Activated CD4-positive, alpha-beta T cell treated with anti-CD3 and anti-CD28 coated beads for 48 hours (primary cell): ENCODE results near the gene TM2D1.
"Not testable (repeated sequence)": the region's sequence is repeated elsewhere in the genome, so short reads cannot be mapped to it uniquely, and the experiment has no call there.

Experiments
- DNase-seq: peaks from one replicate; pipeline ENCODE4 v3.0.0-alpha.2; 2020

The TM2D1 gene

DNA sequence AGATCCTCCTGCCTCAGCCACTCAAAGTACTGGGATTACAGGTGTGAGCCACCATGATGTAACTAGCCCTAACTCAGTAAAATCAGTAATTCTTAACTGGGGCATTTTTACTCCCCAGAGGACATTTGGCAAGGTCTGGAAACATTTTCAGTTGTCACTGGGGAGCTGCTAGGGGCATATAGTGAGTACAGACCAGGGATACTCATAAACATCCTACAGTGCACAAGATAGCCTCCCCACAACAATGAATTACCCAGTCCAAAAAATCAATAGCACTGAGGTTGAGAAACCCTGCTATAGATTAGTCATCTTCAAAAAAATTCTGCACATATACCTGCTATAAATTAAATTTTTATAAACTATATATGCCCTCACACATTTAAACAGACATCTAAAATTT, 13.0 kb downstream of the TM2D1 start:
- DNase-seq, result no peak

DNA sequence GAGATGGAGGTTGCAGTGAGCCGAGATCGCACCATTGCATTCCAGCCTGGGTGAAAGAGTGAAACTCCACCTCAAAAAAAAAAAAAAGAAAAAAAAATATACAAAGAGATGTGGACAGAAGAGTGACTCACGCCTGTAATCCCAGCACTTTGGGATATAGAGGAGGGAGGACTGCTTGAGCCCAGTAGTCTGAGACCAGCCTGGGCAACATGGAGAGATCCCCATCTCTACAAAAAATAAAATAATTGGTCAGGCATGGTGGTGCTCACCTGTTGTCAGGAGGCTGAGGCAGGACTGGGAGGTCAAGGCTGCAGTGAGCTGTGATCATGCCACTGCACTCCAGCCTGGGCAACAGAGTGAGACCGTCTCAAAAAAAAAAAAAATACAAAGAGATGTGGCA, 13.7 kb downstream of the TM2D1 start:
- not testable (repeated sequence) for DNase-seq

DNA sequence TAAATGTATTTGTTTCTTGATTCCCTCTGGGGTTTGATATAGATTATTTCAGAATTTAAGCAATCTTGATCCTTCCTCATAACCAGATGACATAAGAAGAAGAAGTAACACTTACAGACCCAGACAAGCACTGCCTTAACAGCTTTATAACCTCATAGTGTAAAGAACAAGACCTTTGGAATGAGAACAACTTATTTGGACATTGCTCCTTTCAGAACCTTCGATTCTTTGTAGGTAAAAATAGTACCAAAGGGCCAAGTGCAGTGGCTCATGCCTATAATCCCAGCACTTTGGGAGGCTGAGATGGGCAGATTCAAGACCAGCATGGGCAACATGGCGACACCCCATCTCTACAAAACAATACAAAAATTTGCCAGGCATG, 15.0 kb downstream of the TM2D1 start:
- DNase-seq, result no peak

DNA sequence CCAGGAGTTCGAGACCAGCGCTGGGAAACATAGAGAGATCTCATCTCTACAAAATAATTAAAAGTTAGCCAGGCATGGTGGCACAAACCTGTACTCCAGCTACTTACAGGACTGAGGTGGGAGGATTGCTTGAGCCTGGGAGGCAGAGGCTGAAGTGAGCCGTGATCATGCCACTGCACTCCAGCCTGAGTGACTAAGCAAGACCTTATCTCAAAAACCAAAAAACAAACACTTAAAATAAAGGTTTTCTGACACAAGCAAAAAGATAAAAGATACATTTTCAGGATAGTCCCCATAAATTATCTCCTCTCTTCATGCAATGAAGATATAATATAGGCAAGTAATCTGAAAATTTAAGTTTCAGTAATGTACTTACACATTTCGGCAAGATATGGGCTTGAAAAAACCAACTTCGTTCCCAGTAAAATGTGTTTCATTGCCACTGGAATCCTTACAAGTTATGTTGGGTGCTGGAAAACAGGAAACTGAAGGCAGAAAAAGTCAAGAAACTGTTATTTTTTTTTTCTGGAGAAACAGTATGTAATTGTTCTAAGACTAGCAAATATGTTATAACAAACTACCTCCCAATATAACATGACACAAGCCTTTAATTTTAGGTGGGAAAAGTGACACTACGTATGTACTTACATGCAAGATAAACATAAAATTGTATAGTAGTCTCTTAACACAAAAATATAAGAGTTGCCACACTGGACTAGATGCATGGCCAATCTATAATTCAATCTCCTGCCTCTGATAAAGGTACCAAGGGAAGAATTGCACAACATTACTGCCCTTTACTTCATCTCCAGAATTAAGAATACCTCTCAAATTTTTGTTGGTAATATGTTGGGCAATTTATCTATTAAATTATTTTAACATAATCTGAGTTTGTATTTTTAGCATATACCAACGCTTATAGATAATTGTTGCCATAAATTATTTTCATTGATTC, 15.7 kb downstream of the TM2D1 start:
- no peak for DNase-seq

DNA sequence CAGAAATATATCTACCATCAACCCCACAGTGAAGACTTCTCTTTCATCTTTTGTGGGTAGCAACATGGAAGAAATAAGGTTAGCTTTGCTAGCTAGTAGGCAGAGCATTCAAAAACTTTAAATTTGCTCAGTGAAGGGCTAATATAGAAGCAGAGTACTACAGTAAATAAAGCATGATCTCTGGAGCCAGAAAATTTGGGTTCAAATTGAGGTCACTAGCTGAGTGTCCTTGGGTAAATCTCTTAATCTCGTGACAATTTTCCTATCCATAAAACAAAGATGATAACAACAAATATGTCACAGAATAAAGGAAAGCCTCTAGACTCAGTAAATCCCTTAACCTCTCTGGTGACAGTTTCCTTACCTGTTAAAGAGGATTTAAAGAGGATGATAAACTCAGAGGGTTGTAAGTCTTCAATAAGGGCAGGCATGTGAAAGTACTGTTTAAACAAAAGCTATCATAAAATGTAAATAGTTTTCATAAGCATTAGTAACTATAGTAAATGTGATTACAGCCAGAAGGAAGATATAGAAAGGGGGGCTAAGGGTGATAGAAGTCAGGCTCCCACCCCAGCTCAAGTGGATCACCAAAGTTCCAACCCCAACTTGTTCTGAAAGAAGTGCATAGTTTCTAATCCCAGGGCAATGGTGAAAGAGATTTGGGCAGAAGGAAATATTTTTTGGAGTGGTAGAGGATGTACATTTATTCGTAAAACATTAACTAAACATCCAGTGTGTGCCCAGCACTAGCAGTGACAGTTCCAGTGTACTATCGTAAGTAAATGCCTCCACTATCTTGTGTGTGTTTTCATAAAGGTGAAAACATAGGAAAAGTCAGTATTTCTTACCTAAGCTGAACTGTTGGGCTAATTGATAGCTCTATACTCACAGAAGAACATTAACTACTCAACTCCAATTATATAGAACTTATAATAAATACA, 24.8 kb downstream of the TM2D1 start:
- DNase-seq, result no peak

DNA sequence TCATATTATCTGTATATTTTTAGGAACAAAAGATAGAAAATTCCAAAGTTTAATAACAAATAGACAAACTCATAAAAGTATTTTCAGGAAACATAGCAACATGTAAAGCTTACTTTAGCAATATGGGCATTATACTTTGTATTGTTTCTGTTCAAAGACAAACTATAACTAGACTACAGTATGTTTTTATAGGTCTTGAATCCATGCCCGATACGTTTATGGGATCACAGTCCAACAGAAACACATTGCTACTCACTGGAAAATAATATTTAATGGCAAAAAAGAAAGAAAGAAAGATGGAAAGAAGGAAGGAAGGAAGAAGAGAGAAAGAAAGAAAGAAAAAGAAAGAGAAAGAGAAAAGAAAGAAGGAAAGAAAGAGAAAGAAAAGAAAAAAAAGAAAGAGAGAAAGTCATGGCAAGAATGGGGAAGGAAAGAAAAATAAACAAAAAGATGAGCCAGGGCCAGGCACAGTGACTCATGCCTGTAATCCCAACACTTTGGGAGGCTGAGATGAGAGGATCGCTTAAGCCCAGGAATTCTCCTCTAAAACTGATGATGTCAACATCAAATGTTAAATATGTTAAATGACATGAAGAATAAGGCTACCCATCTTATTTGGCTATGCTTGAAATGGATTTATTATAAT, 32.7 kb downstream of the TM2D1 start:
- DNase-seq, result no peak

DNA sequence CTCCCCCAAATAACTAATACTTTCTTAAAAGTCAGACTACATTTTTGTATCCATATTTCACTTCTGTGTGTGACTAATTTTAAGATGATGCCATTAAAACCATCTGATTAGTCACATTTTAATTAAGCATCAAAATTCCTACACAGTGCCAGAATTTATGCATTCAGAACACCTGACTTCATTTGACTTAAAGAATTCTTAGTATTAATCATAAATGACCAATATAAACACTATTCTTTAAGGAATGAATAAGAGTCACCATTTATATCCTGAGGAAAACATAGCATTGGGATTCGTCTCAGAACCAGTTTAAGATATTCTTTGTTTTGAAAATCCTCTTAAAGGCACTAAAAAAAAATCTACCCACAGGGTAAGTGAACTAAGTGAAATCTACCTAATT, 37.0 kb downstream of the TM2D1 start:
- DNase-seq, result no peak

DNA sequence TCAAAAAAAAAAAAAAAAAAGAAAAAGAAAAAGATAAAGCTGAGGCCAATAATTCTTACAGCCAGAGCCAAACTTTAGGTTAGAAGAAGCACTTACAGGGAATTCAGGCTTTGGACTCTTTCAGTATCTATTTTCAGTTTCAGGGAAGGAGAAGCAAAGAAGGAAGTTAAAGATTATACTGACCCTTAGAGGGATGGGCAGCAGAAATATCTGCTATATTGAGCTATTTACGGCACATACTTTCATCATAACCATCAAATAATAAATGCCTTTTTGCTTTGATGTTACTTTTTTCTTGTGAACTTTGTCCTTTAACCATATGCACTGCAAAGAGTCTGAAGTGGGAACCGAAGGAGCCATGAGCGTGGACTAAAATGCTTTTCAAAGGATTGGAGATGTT, 42.0 kb downstream of the TM2D1 start:
- DNase-seq, result no peak

DNA sequence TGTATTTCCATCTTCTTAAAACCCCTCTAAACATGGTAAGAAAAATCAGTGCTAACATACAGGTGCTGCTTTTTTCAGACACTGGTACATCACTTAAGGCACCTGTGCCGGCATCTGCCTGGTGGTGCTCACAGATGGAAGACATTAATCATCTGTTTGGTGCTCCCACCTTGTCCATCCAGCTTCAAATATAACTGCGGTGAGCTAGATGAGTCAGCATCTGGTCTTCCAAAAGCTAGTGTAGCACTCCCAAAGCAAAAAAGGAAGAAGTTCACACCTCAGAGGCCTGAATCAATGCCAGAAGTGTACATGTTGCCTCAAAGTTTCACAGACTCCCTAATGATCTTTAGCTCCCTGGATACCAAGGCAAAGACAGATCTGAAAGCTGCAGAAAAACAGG, 44.4 kb downstream of the TM2D1 start:
- DNase-seq, result no peak

DNA sequence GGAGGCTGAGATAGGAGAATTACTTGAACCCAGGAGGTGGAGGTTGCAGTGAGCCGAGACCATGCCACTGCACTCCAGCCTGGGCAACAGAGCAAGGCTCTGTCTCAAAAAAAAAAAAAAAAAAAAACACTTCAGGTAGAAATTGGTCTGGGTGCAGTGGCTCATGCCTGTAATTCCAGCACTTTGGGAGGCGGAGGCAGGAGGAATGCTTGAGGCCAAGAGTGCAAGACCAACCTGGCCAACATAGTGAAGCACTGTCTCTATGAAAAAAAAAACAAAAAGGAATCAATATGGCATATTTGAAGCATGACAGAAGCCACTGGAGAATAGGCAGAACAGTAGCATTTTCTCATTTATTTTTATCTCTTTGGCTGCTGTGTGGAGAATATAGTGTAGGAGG, 48.1 kb downstream of the TM2D1 start:
- not testable (repeated sequence) for DNase-seq

DNA sequence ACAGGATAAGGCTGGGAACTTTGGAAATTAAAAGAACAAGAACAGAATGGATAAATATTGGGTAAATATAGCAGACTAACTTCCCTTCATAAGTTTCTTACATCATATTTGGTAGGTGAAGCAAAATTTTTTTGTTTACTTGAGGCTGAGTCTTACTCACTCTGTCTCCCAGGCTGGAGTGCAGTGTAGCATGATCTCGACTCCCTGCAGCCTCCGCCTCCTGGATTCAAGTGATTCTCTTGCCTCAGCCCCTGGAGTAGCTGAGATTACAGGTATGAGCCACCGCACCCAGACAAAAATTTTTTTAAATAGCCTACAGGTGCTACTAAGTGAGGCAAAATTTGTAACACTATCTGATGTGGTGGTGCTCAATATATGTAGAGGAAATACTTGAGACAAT, 50.7 kb downstream of the TM2D1 start:
- no peak for DNase-seq

DNA sequence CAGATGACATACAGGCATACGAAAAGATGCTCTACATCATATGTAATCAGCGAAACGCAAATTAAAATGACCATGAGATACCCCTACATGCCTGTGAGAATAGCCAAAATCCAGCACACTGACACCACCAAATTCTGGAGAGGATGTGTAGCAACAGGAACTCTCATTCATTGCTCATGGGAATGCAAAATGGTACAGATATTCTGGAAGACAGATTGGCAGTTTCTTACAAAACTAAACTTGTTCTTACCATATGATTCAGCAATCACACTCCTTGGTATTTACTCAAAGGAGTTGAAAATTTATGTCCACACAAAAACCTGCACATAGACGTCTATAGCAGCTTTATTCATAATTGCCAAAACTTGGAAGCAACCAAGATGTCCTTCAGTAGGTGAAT, 52.6 kb downstream of the TM2D1 start:
- DNase-seq, result no peak

DNA sequence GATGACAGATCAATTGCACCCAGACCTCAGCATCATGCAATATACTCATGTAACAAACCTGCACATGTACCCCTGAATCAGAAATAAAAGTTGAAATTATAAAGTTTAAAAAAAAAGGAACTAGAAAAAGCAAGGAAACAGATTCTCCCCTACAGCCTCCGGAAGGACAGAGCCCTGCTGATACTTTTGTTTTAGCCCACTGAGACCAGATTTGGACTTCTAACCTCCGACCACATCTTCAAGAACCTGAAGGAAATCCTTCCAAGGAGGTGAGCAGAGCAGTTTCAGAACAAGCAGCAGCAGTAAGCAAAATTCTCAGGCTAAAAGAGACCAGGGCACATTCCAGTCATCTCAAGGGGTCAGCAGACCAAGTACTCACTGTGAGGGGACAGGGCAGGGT, 54.5 kb downstream of the TM2D1 start:
- DNase-seq, result no peak

DNA sequence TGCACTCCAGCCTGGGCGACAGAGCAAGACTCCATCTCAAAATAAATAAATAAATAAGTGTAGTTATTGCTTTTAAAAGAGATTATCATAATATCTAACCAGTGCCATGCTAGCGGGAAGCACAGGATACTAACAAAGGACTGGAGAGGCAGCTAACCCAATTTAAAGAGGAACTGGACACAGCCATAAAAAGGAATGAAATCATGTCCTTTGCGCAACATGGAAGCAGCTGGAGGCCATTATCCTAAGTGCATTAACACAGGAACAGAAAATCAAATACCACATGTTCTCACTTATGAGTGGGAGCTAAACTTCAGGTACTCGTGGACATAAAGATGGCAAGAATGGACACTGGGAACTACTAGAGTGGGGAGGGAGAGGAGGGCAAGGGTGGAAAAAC, 54.9 kb downstream of the TM2D1 start:
- no peak for DNase-seq

DNA sequence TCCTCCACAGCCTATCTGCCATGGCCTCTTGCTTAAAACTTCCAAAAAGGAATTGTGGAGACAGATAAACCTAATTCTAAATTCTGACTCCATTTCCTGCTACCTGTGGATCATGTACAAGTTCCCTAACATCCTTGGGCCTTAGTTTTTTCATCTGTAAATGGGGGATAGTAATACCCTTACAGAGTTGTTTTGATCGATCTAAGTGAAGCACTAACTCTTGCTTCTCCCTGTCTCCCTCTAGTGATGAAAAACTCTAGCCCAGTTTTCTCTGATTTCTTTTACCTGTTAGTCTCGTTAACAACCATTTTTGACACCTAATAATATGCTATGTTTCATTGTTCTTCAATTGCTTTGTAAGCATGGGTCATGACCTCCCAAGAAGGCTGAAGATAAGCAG, 65.9 kb downstream of the TM2D1 start:
- DNase-seq, result no peak

DNA sequence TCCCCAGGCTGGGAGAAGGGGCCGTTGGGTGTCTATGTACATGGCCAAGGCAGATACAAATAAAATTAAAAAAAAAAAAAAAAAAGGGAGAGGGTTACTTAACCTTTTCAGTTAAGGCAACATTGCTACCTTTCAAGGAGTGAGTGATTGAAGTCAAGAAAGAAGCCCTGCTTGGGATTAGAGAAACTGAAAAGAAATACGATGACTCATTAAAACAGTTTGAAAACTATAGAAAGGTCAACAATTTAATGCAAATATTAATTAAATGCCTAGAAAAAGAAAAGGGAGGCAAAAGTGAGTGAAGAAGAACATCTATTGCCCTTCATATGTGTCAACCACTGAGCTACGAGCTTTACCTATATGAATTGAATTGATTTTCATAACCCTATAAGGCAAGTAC, 69.5 kb downstream of the TM2D1 start:
- no peak for DNase-seq

DNA sequence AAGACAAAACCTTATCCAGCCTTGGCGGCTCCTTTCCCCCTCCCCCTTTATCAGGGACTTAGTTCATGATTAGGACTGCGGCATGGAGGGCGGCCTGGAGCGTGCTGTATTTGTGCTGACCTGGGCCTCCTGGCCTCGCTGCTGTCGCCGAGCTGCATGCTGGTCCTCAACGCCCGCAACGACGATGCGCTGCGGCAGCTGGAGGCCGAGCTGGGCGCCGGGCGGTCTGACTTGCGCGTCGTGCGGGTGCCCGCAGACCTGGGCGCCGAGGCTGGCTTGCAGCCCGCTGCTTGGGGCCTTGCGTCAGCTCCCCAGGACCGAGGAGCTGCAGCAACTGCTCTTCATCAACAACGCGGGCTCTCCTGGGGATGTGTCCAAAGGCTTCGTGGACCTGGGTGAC, 70.9 kb downstream of the TM2D1 start:
- DNase-seq, result no peak

DNA sequence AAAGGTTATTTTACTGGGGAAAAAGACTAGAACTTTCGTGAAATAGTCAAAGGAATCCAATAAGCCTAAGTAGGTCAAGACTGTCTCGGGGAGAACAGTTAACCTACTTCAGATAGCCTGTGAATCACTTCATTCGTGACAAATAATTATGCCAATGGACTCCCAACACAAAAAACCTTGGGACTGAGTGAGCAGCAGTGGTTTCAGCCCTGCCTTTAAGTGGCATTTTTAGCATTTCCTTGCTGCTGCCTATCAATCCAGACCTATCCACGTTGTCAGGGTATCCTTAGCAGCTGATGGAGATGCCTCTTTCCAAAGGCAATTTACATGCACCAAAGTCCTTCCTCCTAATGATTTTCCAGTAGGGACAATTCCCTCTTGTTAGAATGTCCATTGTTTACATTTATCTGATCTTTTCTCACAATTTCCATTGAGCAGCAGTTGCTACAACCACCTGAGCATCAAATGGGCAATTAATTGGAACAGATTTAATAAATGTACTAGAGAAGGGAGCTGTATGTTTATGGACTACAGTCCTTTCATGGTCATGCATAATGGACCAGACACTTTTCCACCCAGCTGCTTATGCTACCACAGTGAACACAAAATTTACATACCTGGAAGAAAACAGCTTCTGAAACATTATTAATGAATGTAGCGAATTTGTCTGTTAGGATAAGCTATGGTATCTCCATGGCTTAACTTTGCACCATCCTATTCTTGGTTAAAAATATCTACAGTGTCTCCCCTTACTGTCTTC, 75.8 kb downstream of the TM2D1 start:
- DNase-seq, result no peak

DNA sequence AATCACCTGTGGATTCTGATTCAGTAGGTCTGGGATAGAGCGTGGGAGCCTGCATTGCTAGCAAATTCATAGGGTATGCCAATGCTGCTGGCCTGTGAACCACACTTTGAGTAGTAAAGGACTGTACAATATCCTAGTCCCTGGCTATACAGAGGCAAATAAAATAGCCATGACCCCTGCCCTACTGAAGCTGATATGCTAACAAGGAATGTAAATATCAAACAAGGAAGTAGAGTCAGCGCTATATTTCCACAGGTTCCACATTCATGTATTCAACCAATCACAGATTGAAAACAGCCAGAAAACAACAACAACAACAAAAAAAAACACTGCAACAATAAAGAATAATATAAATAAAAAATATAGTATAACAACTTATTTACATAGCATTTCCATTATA, 77.8 kb downstream of the TM2D1 start:
- no peak for DNase-seq

DNA sequence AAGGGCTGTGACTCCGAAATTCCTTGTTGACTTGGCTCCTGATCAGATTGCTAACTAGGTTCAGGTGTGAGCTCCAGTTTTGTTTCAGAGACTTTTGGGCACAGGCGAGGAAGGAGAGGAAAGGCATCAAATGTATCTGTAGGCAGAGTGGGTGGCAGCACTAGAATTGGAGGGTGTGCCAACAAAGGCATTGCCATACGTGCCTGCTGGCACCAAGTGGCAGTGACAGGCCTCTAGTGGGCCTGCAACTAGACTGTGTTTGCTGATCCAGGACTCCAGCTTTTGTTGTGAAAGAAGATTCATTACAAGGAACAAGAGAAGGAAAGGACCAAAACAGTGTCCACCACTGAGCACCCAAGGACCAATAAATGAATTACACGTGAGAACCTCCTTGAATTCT, 79.5 kb downstream of the TM2D1 start:
- no peak for DNase-seq

DNA sequence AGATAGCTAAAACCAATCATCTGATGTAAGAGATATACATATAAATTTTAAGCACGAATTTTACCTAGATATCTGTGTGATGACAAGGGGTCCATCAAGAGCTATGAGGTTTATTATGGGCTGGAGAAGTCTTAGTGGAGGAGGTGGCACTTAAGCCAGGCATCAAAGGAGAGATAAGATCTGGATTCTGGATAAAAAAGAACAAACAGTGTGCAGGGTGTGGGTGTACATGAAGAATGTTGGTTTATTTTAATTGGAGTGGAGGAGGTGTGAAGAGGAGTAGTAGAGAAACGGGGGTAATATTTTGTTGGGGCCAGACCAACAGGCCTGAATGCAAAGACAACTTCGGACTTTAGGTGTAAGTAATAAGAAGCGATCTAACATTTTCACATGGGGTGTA, 80.6 kb downstream of the TM2D1 start:
- no peak for DNase-seq

DNA sequence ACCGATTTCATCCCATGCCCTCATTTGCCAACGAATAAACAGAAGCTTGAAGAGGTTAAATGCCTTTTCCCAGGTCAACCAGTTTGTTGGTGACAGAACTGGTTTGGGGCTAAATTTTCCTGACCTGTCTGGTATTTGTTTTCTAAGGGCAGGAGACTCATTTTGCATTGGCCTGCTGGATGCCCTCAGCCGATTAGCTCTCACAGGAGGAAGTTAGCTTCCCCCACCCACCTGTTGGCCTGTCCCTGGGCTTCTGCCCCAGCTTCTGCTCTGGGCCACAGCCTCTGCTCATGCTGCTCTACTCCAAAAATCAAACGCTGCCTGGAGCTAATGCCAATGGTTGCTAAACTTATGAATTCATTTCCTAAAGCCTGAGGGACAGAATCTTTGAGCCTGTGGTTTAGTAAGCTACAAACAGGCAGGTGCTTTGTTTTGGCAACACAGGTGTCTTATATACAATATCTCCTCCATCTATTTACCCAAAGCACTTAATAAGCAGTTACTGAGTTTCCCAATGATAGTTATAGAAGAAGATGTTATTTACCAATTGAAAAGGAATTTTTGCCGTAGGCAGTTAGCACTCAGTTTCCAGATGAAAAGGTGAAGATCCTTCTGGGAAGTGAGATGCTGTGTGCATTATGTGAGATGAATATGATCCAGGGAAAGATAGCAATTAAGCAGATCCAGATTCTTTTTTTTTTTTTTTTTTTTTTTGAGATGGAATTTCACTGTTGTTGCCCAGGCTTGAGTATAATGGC, 82.3 kb downstream of the TM2D1 start:
- no peak for DNase-seq
